ENCODE data around the gene NCOA7. TPM values are rescaled to one million over a fixed set of nuclear protein-coding genes. Genes with fewer than 3 reads are reported as not detected.

NCOA7 gene
- total RNA-seq, 1 donor, result 52.7 TPM

- peak; percentile 56 for DNase-seq (ENCODE audit: low read depth)
- no peak for TF ChIP-seq CTCF (IDR thresholded peaks at IDR 0.05; ENCODE audit: insufficient read depth, low read depth, low read length)
- H3K4me3 ChIP-seq (ENCODE audit: low read depth, low read length), result no peak overlapping the region
Observed at GRCh38 chr6:125754566-125754965, 36.2 kb upstream of the NCOA7 start.

- TF ChIP-seq CTCF (IDR thresholded peaks at IDR 0.05; ENCODE audit: insufficient read depth, low read depth, low read length), result peak; percentile 30
- DNase-seq (ENCODE audit: low read depth), result no peak
Observed at GRCh38 chr6:125759184-125759902, 31.4 kb upstream of the NCOA7 start.

GRCh38 chr6:125759959-125760457 lies 30.8 kb upstream of the NCOA7 start:
- H3K4me3 ChIP-seq (ENCODE audit: low read depth, low read length), result no peak overlapping the region
- DNase-seq (ENCODE audit: low read depth), result no peak
- TF ChIP-seq CTCF (IDR thresholded peaks at IDR 0.05; ENCODE audit: insufficient read depth, low read depth, low read length), result no peak

More at GRCh38 chr6:125759184-125759902, 31.4 kb upstream of the NCOA7 start:
- H3K4me3 ChIP-seq (ENCODE audit: low read depth, low read length), result no peak overlapping the region

- no peak for DNase-seq (ENCODE audit: low read depth)
- no peak overlapping the region for H3K4me3 ChIP-seq (ENCODE audit: low read depth, low read length)
- TF ChIP-seq CTCF (IDR thresholded peaks at IDR 0.05; ENCODE audit: insufficient read depth, low read depth, low read length), result no peak
Observed at GRCh38 chr6:125764121-125764671, 26.6 kb upstream of the NCOA7 start.

GRCh38 chr6:125765944-125766343 lies 24.8 kb upstream of the NCOA7 start:
- H3K4me3 ChIP-seq (ENCODE audit: low read depth, low read length), result no peak overlapping the region
- DNase-seq (ENCODE audit: low read depth), result no peak
- no peak for TF ChIP-seq CTCF (IDR thresholded peaks at IDR 0.05; ENCODE audit: insufficient read depth, low read depth, low read length)

GRCh38 chr6:125766641-125767040 lies 24.1 kb upstream of the NCOA7 start:
- H3K4me3 ChIP-seq (ENCODE audit: low read depth, low read length), result no peak overlapping the region
- DNase-seq (ENCODE audit: low read depth), result no peak
- no peak for TF ChIP-seq CTCF (IDR thresholded peaks at IDR 0.05; ENCODE audit: insufficient read depth, low read depth, low read length)

All from fibroblast of villous mesenchyme (primary cell).